Vagina (tissue), 2 donors: ENCODE results near the gene IGF2BP3.

ENCODE experiments used
- CTCF ChIP-seq, 3 experiments: fragments of 450-650 bp in 2 of 3; fragments of 200-600 bp in 1 of 3; sonication (generic) in 1 of 3; IDR thresholded peaks; one replicate each; pipeline ENCODE4 v1.5.1; 2017 to 2019; ENCODE audit warnings: antibody characterized with exemption in 3 of 3, mild to moderate bottlenecking in 2 of 3, moderate library complexity in 2 of 3
- POLR2A ChIP-seq, 2 donors: fragments of 450-650 bp; IDR thresholded peaks; one replicate each; pipeline ENCODE4 v1.6.1; 2017; ENCODE audit warnings: antibody characterized with exemption in 2 of 2, mild to moderate bottlenecking in 2 of 2, moderate library complexity in 2 of 2

GRCh38 chr7:23445326-23445725 is 25.0 kb downstream of the IGF2BP3 start:
- TF ChIP-seq POLR2A (IDR thresholded peaks at IDR 0.05) (no peak), CTCF (IDR thresholded peaks at IDR 0.05) (no peak)
